TTC549 (cell line): ENCODE results near the gene IQCM.

ENCODE experiments used
- FAIRE-seq: peaks from 2 replicates; lab custom pipeline; 2012; peaks lifted over from hg19 to GRCh38; lab: Jason Lieb, UNC

The IQCM gene

GRCh38 chr4:149768477-149768876 is 47.2 kb downstream of the IQCM start:
- FAIRE-seq = no peak

GRCh38 chr4:149766135-149766534 is 49.5 kb downstream of the IQCM start:
- no peak for FAIRE-seq

GRCh38 chr4:149765630-149766029 is 50.0 kb downstream of the IQCM start:
- FAIRE-seq = no peak

GRCh38 chr4:149755969-149756368 is 59.7 kb downstream of the IQCM start:
- no peak for FAIRE-seq

GRCh38 chr4:149754526-149754925 is 61.1 kb downstream of the IQCM start:
- no peak for FAIRE-seq

- FAIRE-seq = no peak
Measured at GRCh38 chr4:149752729-149753128, 62.9 kb downstream of the IQCM start.

GRCh38 chr4:149751174-149751573 is 64.5 kb downstream of the IQCM start:
- FAIRE-seq = no peak

GRCh38 chr4:149749784-149750183 is 65.9 kb downstream of the IQCM start:
- FAIRE-seq = no peak

GRCh38 chr4:149747646-149748045 is 68.0 kb downstream of the IQCM start:
- no peak for FAIRE-seq

- FAIRE-seq = no peak
Measured at GRCh38 chr4:149746276-149746675, 69.4 kb downstream of the IQCM start.

GRCh38 chr4:149741186-149741831 is 74.3 kb downstream of the IQCM start:
- no peak for FAIRE-seq

- FAIRE-seq = no peak
Measured at GRCh38 chr4:149738156-149738555, 77.5 kb downstream of the IQCM start.

- FAIRE-seq = no peak
Measured at GRCh38 chr4:149735796-149736195, 79.8 kb downstream of the IQCM start.

- no peak for FAIRE-seq
Measured at GRCh38 chr4:149728444-149728843, 87.2 kb downstream of the IQCM start.

- FAIRE-seq = no peak
Measured at GRCh38 chr4:149727663-149728062, 88.0 kb downstream of the IQCM start.

- FAIRE-seq = no peak
Measured at GRCh38 chr4:149723065-149723464, 92.6 kb downstream of the IQCM start.

- FAIRE-seq = no peak
Measured at GRCh38 chr4:149719806-149720205, 95.8 kb downstream of the IQCM start.

- FAIRE-seq = no peak
Measured at GRCh38 chr4:149719357-149719756, 96.3 kb downstream of the IQCM start.

- FAIRE-seq = no peak
Measured at GRCh38 chr4:149718500-149718899, 97.1 kb downstream of the IQCM start.

- FAIRE-seq = no peak
Measured at GRCh38 chr4:149716728-149717127, 98.9 kb downstream of the IQCM start.

- no peak for FAIRE-seq
Measured at GRCh38 chr4:149715822-149716585, 99.6 kb downstream of the IQCM start.

GRCh38 chr4:149713031-149713430 is 102.6 kb downstream of the IQCM start:
- FAIRE-seq = no peak

- no peak for FAIRE-seq
Measured at GRCh38 chr4:149711593-149712365, 103.9 kb downstream of the IQCM start.
